Fibroblast of skin of left biceps (primary cell): ENCODE results near the gene POU6F1.

Experiments
- DNase-seq, 2 experiments: peaks; one replicate each; pipeline ENCODE4 v3.0.0-alpha.2; 2013; ENCODE audit warnings: low read depth in 2 of 2

POU6F1 gene

DNA sequence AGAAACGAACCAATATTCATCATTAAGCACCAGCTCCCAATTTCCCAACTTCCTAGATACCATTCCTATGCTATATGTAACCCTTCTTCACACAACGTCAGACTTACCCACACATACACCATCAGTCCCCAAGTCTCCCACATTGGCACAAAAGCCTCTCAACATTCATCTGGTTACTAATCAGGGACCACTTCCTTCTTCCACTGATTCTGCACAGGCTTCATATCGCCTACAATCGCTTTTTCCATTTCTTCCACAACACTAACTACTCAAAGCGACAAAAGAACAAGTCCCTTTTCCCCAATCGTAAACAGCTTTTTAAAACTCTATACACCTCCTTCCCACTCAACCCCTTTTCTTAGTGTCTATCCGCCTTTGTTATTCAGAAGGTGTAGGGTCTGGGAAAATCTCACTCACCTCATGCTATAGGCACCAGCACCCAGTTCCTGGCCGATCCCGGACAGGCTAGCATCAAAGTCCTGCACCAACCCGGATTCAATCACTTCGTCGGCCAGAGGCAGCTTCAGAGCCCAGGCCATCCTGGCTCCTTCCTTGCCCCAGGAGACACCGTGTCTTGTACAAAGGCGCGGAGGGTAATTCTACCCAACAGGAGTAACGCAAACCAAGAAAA is 45.9 kb downstream of the POU6F1 start:
- no peak for DNase-seq

GRCh38 chr12:51163795-51164194 is 54.1 kb downstream of the POU6F1 start:
- DNase-seq: no peak

DNA sequence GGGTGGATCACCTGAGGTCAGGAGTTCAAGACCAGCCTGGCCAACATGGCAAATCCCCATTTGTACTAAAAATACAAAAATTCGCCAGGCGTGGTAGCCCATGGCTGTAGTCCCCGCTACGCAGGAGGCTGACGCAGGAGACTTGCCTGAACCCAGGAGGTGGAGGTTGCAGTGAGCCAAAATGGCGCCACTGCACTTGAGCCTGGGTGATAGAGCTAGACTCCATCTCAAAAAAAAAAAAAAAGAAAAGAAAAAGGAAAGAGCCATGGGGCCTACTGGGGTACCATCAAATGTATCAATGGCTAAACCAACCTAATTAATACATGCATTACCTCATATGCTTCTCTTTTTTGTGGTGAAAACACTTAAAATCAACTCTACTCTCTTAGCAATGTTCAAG is 55.6 kb downstream of the POU6F1 start:
- DNase-seq: no peak

DNA sequence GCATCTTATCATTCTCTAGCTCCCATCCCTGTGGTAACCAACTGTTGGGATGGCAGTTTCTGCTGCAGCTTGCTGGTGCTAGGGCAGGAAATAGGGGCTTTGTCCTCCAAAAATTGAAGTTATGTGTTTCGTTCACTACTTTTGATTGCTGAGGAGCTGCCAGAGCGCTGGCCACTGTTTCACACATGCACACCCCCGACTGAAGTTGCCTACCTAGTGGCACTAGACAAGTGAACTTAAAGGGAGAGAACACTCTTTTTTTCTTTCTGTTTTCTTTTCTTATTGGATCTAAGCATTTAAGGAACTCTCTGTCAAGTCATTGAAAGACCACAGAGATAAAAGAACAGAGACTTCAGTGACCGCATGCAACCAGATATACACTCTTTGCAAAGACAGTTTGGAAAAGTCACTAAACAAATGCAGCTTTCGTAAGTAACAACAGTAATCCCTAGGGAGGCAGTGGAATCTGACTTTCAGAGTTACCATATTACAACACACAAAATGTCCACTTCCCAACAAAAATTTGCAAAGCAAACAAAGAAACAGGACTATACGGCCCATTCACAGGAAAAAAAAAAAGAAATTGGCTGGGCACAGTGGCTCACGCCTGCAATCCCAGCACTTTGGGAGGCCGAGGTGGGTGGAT is 56.9 kb downstream of the POU6F1 start:
- DNase-seq: no peak

- no peak for DNase-seq
These were observed 61.6 kb downstream of the POU6F1 start for GRCh38 chr12:51156245-51156765.

DNA sequence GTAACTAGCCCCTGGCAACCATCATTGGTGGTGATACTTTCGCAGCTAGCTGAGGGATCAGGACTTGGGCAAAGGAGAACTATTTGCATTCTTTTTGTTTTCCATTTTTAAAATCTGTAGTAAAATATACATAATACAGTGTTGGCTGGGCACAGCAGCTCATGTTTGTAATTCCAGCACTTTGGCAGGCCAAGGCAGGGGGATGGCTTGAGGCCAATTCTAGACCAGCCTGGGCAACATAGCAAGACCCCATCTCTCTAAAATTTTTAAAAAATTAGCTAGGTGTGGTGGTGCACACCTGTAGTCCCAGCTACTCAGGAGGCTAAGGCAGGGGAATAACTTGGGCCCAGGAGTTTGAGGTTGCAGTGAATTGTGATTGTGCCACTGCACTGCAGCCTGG is 64.9 kb downstream of the POU6F1 start:
- DNase-seq: no peak

DNA sequence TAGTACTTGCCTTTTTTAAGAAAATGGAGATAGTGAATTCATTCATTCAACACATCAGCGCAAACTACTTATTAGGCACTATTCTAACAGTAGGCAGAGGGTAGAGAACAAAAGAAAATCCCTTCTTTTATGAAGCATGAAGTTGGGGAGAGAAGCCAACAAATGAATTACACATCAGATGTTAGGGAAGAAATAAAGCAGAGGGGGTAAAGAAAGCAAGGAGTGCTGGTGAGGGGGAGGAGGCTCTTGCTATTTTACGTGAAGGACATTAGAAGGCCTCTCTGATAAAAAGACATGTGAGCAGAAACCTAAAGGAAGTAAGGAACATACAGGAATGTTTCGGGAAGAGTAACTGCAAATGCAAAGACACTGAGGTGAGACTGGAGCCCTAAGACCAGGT is 67.1 kb downstream of the POU6F1 start:
- no peak for DNase-seq

DNA sequence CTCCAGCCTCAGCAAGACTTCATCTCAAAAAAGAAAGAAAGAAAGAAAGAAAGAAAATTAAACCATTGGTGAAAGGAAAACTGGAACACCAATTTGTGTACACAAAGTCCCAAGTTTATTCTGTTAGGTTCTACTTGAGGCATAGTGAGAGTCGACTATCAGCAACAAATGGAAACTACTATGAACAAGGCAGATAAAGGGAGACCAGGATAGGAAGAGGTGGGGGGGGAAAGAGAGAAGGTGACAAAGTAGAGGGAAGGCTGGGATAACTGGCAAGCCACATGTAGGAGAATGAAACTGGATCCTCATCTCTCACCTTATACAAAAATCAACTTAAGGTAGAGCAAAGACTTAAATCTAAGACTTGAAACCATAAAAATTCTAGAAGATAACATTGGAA is 70.6 kb downstream of the POU6F1 start:
- no peak for DNase-seq

DNA sequence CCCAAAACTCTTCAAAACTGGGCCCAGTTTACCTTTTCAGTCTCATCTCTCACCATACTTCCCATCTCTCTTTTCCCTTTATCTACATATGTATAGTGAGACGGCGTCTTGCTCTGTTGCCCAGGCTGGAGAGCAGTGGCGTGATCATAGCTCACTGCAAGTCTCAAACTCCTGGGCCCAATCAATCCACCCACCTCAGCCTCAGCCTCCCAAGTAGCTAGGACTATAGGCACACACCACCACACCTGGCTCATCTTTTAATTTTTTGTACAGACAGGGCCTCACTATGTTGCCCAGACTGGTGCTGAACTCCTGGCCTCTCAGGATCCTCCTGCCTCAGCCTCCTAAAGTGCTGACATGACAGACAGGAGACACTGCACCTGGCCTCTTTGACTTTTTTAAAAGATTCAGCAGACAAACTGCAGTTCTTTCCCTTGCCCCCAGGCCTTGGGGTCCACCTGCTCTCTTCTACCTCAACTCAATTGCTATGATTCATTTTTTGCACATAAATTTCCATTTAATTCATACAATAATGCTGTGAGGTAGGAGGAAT is 78.5 kb downstream of the POU6F1 start:
- no peak for DNase-seq
